Upper lobe of left lung (tissue), 4 donors: Measurements from ENCODE around the gene PDLIM1.

Experiments
- EP300 ChIP-seq, 4 donors: sonication (generic); formaldehyde crosslinking; IDR thresholded peaks; one replicate each; pipeline ENCODE4 v1.5.1; 2017; ENCODE audit warnings: antibody characterized with exemption in 4 of 4, control low read depth in 2 of 4
- TF ChIP-seq, protein P1 (sequence below), 6 experiments: fragments of 450-650 bp in 4 of 6; fragments of 200-600 bp in 2 of 6; sonication (generic) in 2 of 6; IDR thresholded peaks; one replicate each; pipeline ENCODE4 v1.5.1; 2016 to 2019; ENCODE audit warnings: antibody characterized with exemption in 6 of 6

DNA sequence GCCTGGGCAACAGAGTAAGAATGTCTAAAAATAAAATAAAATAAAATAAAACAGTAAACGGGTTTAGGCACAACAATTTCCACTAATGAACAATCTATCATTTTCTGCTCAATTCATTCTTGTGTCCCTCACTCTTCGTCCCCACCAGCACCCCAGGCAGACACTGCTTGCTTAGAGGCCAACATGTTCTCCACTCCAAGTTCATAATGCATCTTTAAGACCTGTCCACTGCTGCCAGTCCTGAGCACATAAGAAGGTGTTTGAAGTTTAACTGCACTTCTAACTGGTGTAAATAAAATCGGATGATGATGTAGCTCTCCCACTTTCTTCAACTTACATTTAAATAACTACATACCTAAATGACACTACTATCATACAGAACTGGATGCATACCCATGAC, 13.2 kb downstream of the PDLIM1 start:
- TF ChIP-seq, protein P1, sequence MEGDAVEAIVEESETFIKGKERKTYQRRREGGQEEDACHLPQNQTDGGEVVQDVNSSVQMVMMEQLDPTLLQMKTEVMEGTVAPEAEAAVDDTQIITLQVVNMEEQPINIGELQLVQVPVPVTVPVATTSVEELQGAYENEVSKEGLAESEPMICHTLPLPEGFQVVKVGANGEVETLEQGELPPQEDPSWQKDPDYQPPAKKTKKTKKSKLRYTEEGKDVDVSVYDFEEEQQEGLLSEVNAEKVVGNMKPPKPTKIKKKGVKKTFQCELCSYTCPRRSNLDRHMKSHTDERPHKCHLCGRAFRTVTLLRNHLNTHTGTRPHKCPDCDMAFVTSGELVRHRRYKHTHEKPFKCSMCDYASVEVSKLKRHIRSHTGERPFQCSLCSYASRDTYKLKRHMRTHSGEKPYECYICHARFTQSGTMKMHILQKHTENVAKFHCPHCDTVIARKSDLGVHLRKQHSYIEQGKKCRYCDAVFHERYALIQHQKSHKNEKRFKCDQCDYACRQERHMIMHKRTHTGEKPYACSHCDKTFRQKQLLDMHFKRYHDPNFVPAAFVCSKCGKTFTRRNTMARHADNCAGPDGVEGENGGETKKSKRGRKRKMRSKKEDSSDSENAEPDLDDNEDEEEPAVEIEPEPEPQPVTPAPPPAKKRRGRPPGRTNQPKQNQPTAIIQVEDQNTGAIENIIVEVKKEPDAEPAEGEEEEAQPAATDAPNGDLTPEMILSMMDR (IDR thresholded peaks at IDR 0.05): no peak
- no peak for TF ChIP-seq EP300 (IDR thresholded peaks at IDR 0.05)
